K562 (cell line): Measurements from ENCODE around the gene TTC6. TPM values are rescaled to one million over a fixed set of nuclear protein-coding genes. Genes with fewer than 3 reads are reported as not detected.

Source experiments
- AFF1 ChIP-seq, 2 experiments: fragments of 450-650 bp; IDR thresholded peaks; 2 replicates each; pipeline ENCODE4 v1.6.1; 2018; ENCODE audit warnings: mild to moderate bottlenecking in 2 of 2, low read depth in 1 of 2; ENCODE audit not compliant: partially characterized antibody in 2 of 2
- CCAR2 ChIP-seq: fragments of 200-400 bp; formaldehyde crosslinking; IDR thresholded peaks from 2 replicates; pipeline ENCODE4 v1.6.1; 2017; ENCODE audit warnings: mild to moderate bottlenecking, low read depth, low read length
- CTCFL ChIP-seq: IDR thresholded peaks from 2 replicates; pipeline ENCODE4 v1.6.1; 2011; ENCODE audit warnings: borderline replicate concordance, low read depth, mild to moderate bottlenecking, moderate library complexity, low read length; ENCODE audit not compliant: insufficient read depth, poor library complexity, severe bottlenecking
- DNMT1 ChIP-seq: fragments of 450-650 bp; IDR thresholded peaks from 2 replicates; pipeline ENCODE4 v1.6.1; 2016; ENCODE audit warnings: antibody characterized with exemption, mild to moderate bottlenecking
- MTA1 ChIP-seq: fragments of 450-650 bp; IDR thresholded peaks from 2 replicates; pipeline ENCODE4 v1.6.1; 2017; ENCODE audit warnings: borderline replicate concordance
- PATZ1 ChIP-seq: fragments of 250-450 bp; sonication (Bioruptor Pico); IDR thresholded peaks from 2 replicates; pipeline ENCODE4 v1.5.0; 2020; ENCODE audit warnings: mild to moderate bottlenecking, borderline replicate concordance
- POLR2B ChIP-seq: fragments of 450-650 bp; IDR thresholded peaks from 2 replicates; pipeline ENCODE4 v1.6.1; 2018; ENCODE audit warnings: low read depth; ENCODE audit not compliant: partially characterized antibody
- PTRF ChIP-seq: fragments of 450-650 bp; IDR thresholded peaks from 2 replicates; pipeline ENCODE4 v1.6.1; 2016; ENCODE audit warnings: mild to moderate bottlenecking, missing genetic modification characterization, missing compliant biosample characterization
- RAD21 ChIP-seq, 2 experiments: fragments of 250-450 bp in 1 of 2; fragments of 450-650 bp in 1 of 2; sonication (Bioruptor Pico) in 1 of 2; formaldehyde crosslinking in 1 of 2; IDR thresholded peaks in 1 of 2; conservative IDR thresholded peaks in 1 of 2; 2 replicates each; pipeline versions ENCODE4 v1.4.0 to v1.8.0; 2020 to 2022; ENCODE audit warnings: mild to moderate bottlenecking in 2 of 2, moderate library complexity in 1 of 2
- TAF7 ChIP-seq: fragments of 450-650 bp; IDR thresholded peaks from 2 replicates; pipeline ENCODE4 v1.6.1; 2016; ENCODE audit warnings: missing genetic modification characterization, missing compliant biosample characterization
- TBL1XR1 ChIP-seq, 2 experiments: IDR thresholded peaks; 2 replicates each; pipeline ENCODE4 v1.6.1; 2012; ENCODE audit warnings: improper control_type of control experiment in 2 of 2, low read length in 2 of 2, mild to moderate bottlenecking in 1 of 2
- TGIF2 ChIP-seq: sonication (generic); formaldehyde crosslinking; IDR thresholded peaks from 2 replicates; pipeline ENCODE4 v1.8.1; 2022; ENCODE audit warnings: mild to moderate bottlenecking, missing genetic modification reagents, moderate library complexity
- TRIM24 ChIP-seq, 2 experiments: fragments of 450-650 bp; IDR thresholded peaks; 2 replicates each; pipeline ENCODE4 v1.6.1; 2016
- ZBTB2 ChIP-seq: fragments of 450-650 bp; IDR thresholded peaks from 2 replicates; pipeline ENCODE4 v1.6.1; 2016; ENCODE audit warnings: antibody characterized with exemption
- ZNF436 ChIP-seq: fragments of 250-450, 450-650 bp; sonication (Bioruptor Pico); formaldehyde crosslinking; IDR thresholded peaks from 2 replicates; pipeline ENCODE4 v1.7.0; 2020; ENCODE audit warnings: mild to moderate bottlenecking
- polyA plus RNA-seq, 8 experiments: library from polyadenylated mRNA; depleted of rRNA in 4 of 8; stranded (reverse) in 5 of 8; unstranded in 3 of 8; fragments of >200 nt; fragmentation: Nextera tagmentation in 2 of 8; fragmentation: Illumina TruSeq in 1 of 8; extraction: Ambion mirVana in 2 of 8; extraction: Trizol in 1 of 8; gene quantifications; 2 replicates each; pipeline versions ENCODE4 v1.2.1 to v1.2.3, GENCODE V29; 2011 to 2014; ENCODE audit warnings: inconsistent platforms in 1 of 8, missing spikeins in 1 of 8
- total RNA-seq, 7 experiments: library from RNA; depleted of rRNA in 6 of 7; stranded (reverse); fragments of >200 nt in 6 of 7; fragmentation: Illumina TruSeq in 2 of 7; extraction: Trizol in 2 of 7; gene quantifications; 2 replicates each; pipeline versions ENCODE4 v1.2.1 to v1.2.3, GENCODE V29; 2011 to 2021; ENCODE audit warnings: low replicate concordance in 1 of 7

The TTC6 gene
- total and polyA plus RNA-seq, 9 of the 15 experiments (the other 6 are each of a cell fraction or from before 2014, with no cell fraction given), result 0.04 to 0.23 (median 0.08) TPM; not detected in 5

- TF ChIP-seq DNMT1 (no peak), CCAR2 (no peak), TAF7 (tag) (no peak), MTA1 (no peak), RAD21 (CRISPR knock-in tag; conservative IDR thresholded peaks at IDR 0.05 in 1 of 2, IDR thresholded peaks at IDR 0.05 in 1 of 2) (peak; percentile 49 to 56), CTCFL (no peak), AFF1 (IDR thresholded peaks at IDR 0.05; ENCODE audit: low read depth in 1 of 2, partially characterized antibody in 2 of 2) (no peak), TGIF2 (no peak), PTRF (no peak), POLR2B (no peak), TBL1XR1 (IDR thresholded peaks at IDR 0.05; ENCODE audit: low read length in 2 of 2) (no peak), TRIM24 (IDR thresholded peaks at IDR 0.05) (no peak), ZNF436 (CRISPR knock-in tag) (no peak), ZBTB2 (no peak), PATZ1 (CRISPR knock-in tag) (no peak)
These were observed 1.0 kb upstream of the TTC6 start (continued) for GRCh38 chr14:37594238-37594970.
